ENCODE data around the gene HPCAL1. TPM values are rescaled to one million over a fixed set of nuclear protein-coding genes. Genes with fewer than 3 reads are reported as not detected.

Gene HPCAL1
- total and polyA plus RNA-seq, 5 experiments from 2014 or later: 71.5 to 122 (median 86.2) TPM

DNA sequence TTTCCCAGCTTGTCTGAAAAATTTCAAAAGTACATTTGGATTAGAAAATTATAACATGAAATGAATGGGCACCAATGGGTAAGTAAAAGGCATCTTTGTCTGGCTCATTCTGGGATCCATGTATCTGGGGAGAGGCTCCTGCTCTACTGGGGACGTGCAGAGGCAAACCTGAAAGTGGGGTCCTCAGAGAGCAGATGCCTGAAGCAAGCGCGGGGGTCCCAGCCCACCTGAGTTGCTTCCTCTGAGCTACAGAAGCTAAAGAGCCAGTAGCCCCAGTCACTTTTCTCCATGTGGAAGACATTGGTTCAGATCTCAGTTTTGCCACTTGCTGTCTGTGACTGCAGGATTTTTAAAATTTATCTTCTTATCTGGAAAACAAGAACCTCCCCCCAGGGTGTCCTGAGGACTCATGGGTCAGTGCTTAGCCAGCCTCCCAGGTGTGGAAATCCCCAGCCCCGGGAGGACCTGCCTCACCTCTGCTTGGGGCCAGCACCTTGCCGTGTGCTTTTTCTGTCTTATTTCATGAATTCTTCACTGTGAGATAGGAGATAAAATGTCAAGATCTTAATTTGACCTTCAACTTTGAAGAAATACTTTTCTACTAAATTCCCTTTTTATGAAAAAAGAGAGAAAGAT is 170.5 kb downstream of the HPCAL1 start:
- H3K36me3 Mint-ChIP-seq: no peaks in the 10 kb centered on the region
- H3K4me3 Mint-ChIP-seq: no peak overlapping the region
- DNase-seq: no peak
- no peak overlapping the region for H3K27ac Mint-ChIP-seq
- no peaks in the 10 kb centered on the region for H3K27me3 Mint-ChIP-seq
- H3K4me1 Mint-ChIP-seq: peaks cover 0 to 16% (median 9%) of the 10 kb centered on the region in 4 donors
- no peak for ATAC-seq
- no peaks in the 10 kb centered on the region for H3K9me3 Mint-ChIP-seq
- POLR2A ChIA-PET: interaction anchor here (0.6 kb wide), 1 partner anchor 9 kb away, joined by 3 read pairs; no protein-coding TSS in a partner anchor

DNA sequence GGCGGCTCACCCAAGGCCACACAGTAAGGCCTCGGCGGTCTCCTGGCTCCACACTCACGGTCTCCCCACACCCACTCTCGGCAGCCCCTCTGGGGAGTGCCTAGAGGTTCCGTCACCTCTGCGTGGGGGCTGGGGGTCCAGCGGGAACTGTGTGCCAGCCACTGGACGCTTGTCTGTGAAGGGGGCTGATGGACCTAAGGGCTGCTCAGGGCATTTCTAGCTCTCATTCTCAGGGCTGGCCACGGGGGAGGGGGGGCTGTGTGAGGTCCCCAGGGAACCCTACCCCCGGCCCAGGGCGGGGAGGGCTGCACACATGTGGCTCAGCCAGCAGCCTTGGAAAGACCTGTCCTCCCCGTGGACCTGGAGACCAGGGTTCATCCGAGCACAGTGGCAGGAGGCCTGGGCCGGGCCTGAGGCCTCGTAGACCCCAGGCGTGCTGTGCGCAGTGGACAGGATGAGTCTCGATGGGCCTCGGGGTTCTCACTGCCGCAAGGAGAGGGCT is 172.6 kb downstream of the HPCAL1 start:
- POLR2A ChIA-PET: no interaction called here
- Mint-ChIP-seq H3K36me3 (no peaks in the 10 kb centered on the region), H3K27me3 (no peaks in the 10 kb centered on the region), H3K4me1 (peaks cover 0 to 26% (median 11%) of the 10 kb centered on the region in 4 donors), H3K4me3 (no peak overlapping the region), H3K27ac (no peak overlapping the region), H3K9me3 (no peaks in the 10 kb centered on the region)
- ATAC-seq (no peak), DNase-seq (no peak)

DNA sequence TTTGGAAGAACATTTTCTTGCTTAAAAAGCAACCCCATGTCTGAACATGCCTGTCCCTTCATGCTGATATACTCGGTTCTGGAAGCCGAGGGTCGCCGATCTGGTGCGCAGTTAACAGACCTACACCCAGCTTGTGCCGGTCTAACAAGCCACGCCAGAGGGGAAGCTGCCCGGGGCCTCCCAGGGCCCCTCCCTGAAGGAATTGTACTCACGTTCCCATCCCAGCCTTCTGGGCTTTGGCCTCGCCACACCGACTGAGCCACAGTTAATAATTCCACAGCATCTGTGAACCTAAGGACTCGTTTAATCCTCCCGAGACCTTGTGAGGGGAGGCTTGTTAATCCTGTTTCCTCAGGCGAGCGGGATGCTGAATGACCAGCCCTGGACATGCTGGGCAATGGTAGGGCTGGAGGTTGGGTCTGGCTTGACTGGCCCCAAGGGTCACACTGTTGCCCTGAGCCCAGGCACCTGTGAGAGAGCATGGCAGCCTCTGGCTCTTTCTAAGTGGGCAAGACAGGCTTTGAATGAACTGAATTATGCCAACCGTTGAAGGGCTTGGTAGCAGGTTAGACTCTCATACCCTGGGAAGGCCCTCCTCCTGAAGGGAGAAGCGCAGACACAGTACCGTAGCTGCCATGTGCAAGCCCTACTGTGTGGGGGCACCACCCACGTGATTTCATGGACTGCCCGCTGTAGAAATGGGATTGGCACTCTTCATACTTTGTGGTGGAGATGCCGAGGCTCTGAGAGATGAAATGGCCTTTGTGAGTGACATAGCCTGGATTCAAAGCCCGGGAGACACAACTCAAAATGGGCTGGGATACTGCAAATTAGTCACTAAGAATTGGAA is 173.3 kb downstream of the HPCAL1 start:
- no peak overlapping the region for H3K4me3 Mint-ChIP-seq
- ATAC-seq (no peak), DNase-seq (no peak)
- peaks cover 0 to 33% (median 14%) of the 10 kb centered on the region in 4 donors for H3K4me1 Mint-ChIP-seq
- no peaks in the 10 kb centered on the region for H3K36me3 Mint-ChIP-seq
- H3K27ac Mint-ChIP-seq: no peak overlapping the region
- no peaks in the 10 kb centered on the region for H3K27me3 Mint-ChIP-seq
- H3K9me3 Mint-ChIP-seq: no peaks in the 10 kb centered on the region
- POLR2A ChIA-PET: no interaction called here

DNA sequence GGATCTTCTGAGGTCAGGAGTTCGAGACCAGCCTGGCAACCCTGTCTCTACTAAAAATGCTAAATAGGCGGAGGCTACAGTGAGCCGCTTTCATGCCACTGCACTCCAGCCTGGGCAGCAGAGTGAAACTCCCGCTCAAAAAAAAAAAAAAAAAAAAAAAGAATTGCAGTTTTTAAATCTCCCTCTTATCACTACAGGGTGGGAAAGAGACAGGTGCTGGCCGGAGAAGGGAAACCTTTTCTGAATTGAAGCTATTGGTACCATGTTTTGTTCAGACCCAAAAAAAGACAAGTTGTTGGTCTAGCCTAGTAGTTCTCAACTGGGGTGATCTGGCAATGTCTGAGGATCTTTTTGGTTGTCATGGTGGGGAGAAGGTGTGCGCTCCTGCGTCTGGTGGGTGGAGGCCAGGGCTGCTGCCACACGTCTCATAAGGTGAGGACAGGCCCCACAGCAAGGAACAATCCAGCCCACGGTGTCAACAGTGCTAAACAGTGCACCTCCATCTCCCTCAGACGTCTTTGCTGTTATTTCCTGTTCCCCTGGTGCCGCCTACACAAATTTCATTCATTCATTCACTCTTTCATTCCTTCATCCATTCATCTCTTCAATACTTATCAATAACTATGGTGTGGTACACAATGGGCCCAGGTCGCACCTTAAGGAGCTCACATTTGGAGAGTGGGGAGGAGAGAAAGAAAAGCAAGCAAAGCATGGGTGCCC is 174.2 kb downstream of the HPCAL1 start:
- no peaks in the 10 kb centered on the region for H3K9me3 Mint-ChIP-seq
- ATAC-seq: peak; percentile 52 to 66
- peaks cover 0 to 34% (median 15%) of the 10 kb centered on the region in 4 donors for H3K4me1 Mint-ChIP-seq
- peak overlapping the region in 2 of 10 donors; percentile 1 to 29 for H3K4me3 Mint-ChIP-seq
- H3K27ac Mint-ChIP-seq: peak overlapping the region in 9 of 10 donors; percentile 3 to 82 (median 64)
- no peaks in the 10 kb centered on the region for H3K36me3 Mint-ChIP-seq
- H3K27me3 Mint-ChIP-seq: peaks cover 0 to 1% (median 0%) of the 10 kb centered on the region in 5 donors
- POLR2A ChIA-PET: interaction anchor here (1.3 kb wide), 1 partner anchor 28 kb away, joined by 4 read pairs; the partner anchor contains the start of gene ODC1
- peak in 1 of 10 donors; percentile 33 for DNase-seq

Other genes starting within 250 kb of the HPCAL1 start
- gene CYS1, start 222.5 kb upstream of the HPCAL1 start, total RNA-seq: not detected
- not detected for gene CYS1, start 222.5 kb upstream of the HPCAL1 start, polyA plus RNA-seq
- 1 to 10 TPM in 1 of 2 experiments, under 1 TPM in 1; 0.66 to 1.4 TPM for gene RRM2, start 180.2 kb upstream of the HPCAL1 start, total RNA-seq
- gene RRM2, start 180.2 kb upstream of the HPCAL1 start, polyA plus RNA-seq: under 1 TPM in 1 of 3 donors, not detected in 2; 0.58 TPM
- 10 to 100 TPM; 49.2 to 57.1 TPM for gene ODC1, start 145.4 kb downstream of the HPCAL1 start, total RNA-seq
- gene ODC1, start 145.4 kb downstream of the HPCAL1 start, polyA plus RNA-seq: 10 to 100 TPM; 44.5 to 70.7 (median 60.9) TPM